GM12891 (cell line): Measurements from ENCODE around the gene LRRC4B.

Source experiments
- PAX5 ChIP-seq: IDR thresholded peaks from 2 replicates; pipeline ENCODE4 v1.6.1; 2011; ENCODE audit warnings: low read length, moderate library complexity, mild to moderate bottlenecking; ENCODE audit not compliant: insufficient read depth, severe bottlenecking
- POLR2A ChIP-seq: IDR thresholded peaks from 2 replicates; pipeline ENCODE4 v1.6.1; 2011; ENCODE audit warnings: low read depth, low read length, control low read depth
- POLR2AphosphoS5 ChIP-seq: IDR thresholded peaks from 2 replicates; pipeline ENCODE4 v1.6.1; 2011; ENCODE audit warnings: low read depth, low read length, control low read depth
- POU2F2 ChIP-seq: IDR thresholded peaks from 2 replicates; pipeline ENCODE4 v1.6.1; 2011; ENCODE audit warnings: low read depth, mild to moderate bottlenecking, control low read depth, low read length, moderate library complexity
- SPI1 ChIP-seq: IDR thresholded peaks from 2 replicates; pipeline ENCODE4 v1.6.1; 2011; ENCODE audit warnings: low read depth, low read length, control low read depth
- TAF1 ChIP-seq: IDR thresholded peaks from 2 replicates; pipeline ENCODE4 v1.6.1; 2011; ENCODE audit warnings: low read depth, low read length, control low read depth

- no peak for TF ChIP-seq POLR2AphosphoS5
- TF ChIP-seq POU2F2 = no peak
- no peak for TF ChIP-seq POLR2A
- TF ChIP-seq SPI1 = no peak
- TF ChIP-seq PAX5 = no peak
- TF ChIP-seq TAF1 = no peak
Observed at GRCh38 chr19:50515168-50515561, 53.1 kb downstream of the LRRC4B start.
